ENCODE data around the gene UGT1A7. TPM values are rescaled to one million over a fixed set of nuclear protein-coding genes. Genes with fewer than 3 reads are reported as not detected.

UGT1A7 gene
- total RNA-seq, 2 experiments from 2014 or later, result not detected

DNA sequence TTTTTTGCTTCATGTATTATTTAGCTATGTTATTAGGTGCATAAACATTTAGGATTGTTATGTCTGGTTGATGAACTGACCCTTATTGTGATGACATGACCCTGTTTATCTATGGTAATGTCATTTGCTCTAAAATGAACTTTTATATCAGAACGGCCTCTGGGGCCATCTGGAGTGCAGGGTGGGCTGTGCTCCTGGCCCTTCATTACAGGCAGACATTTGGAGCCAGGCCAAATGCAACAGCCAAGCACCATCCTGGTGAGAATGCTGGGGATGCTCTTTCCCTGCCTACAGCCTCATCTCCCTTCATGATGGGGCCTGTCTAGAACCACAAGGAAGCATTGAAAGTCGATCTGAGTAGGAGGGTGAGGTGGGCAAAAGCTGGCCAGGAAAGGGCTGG, 134.6 kb downstream of the UGT1A7 start:
- Mint-ChIP-seq H3K36me3 (ENCODE audit: low read depth) (no peaks in the 10 kb centered on the region), H3K27me3 (peaks cover 7% of the 10 kb centered on the region), H3K9me3 (no peaks in the 10 kb centered on the region), H3K4me1 (ENCODE audit: low read depth) (no peaks in the 10 kb centered on the region), H3K27ac (no peak overlapping the region), H3K4me3 (no peak overlapping the region)
- ATAC-seq (ENCODE audit: poor library complexity), result no peak
- Histone ChIP-seq H3K36me3 (ENCODE audit: insufficient read depth, low read length) (no peaks in the 10 kb centered on the region), H3K9me3 (ENCODE audit: control insufficient read depth in 1 of 2, insufficient read depth in 1 of 2, low read length in 2 of 2) (peaks cover 0 to 18% of the 10 kb centered on the region in 2 experiments), H3K27ac (ENCODE audit: low read depth in 1 of 2, low read length in 2 of 2) (no peak overlapping the region), H3K4me1 (ENCODE audit: insufficient read depth, low read length) (no peaks in the 10 kb centered on the region), H3K4me3 (ENCODE audit: low read length) (no peak overlapping the region), H3K27me3 (ENCODE audit: control insufficient read depth in 1 of 2, insufficient read depth in 2 of 2, low read length in 2 of 2) (peaks cover 0 to 2% of the 10 kb centered on the region in 2 experiments)
- peak in 1 of 14 experiments; percentile 2 for DNase-seq
- intact Hi-C loops (cut with DNase I, micrococcal nuclease), result no loop called here
- CTCF ChIA-PET, result no interaction called here
- TF ChIP-seq, protein P1, sequence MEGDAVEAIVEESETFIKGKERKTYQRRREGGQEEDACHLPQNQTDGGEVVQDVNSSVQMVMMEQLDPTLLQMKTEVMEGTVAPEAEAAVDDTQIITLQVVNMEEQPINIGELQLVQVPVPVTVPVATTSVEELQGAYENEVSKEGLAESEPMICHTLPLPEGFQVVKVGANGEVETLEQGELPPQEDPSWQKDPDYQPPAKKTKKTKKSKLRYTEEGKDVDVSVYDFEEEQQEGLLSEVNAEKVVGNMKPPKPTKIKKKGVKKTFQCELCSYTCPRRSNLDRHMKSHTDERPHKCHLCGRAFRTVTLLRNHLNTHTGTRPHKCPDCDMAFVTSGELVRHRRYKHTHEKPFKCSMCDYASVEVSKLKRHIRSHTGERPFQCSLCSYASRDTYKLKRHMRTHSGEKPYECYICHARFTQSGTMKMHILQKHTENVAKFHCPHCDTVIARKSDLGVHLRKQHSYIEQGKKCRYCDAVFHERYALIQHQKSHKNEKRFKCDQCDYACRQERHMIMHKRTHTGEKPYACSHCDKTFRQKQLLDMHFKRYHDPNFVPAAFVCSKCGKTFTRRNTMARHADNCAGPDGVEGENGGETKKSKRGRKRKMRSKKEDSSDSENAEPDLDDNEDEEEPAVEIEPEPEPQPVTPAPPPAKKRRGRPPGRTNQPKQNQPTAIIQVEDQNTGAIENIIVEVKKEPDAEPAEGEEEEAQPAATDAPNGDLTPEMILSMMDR (IDR thresholded peaks at IDR 0.05), result no peak
- POLR2A ChIA-PET, result no interaction called here

DNA sequence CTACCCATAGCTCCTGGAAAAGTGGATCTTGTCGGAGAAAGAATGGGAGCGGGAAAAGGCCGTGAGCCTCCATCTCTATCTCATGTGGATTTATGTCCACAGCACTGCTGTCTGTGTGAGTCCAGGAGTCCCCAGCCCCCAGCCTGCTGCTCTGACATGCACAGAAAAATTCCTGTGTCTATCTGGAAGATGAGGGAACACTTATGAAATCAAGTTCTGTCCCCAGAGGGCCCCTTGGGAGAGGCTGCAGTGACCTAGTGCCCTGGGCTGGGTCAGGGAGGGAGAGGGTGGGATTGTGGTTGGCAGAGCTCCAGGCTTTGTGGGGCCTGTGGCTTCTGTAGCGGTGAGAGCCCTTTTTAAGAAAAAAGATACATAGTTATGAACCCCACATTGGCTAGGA, 135.1 kb downstream of the UGT1A7 start:
- ATAC-seq (ENCODE audit: poor library complexity), result no peak
- Histone ChIP-seq H3K9me3 (ENCODE audit: control insufficient read depth in 1 of 2, insufficient read depth in 1 of 2, low read length in 2 of 2) (peaks cover 0 to 16% of the 10 kb centered on the region in 2 experiments), H3K27ac (ENCODE audit: low read depth in 1 of 2, low read length in 2 of 2) (no peak overlapping the region), H3K4me1 (ENCODE audit: insufficient read depth, low read length) (no peaks in the 10 kb centered on the region), H3K4me3 (ENCODE audit: low read length) (no peak overlapping the region), H3K27me3 (ENCODE audit: control insufficient read depth in 1 of 2, insufficient read depth in 2 of 2, low read length in 2 of 2) (peaks cover 0 to 2% of the 10 kb centered on the region in 2 experiments), H3K36me3 (ENCODE audit: insufficient read depth, low read length) (no peaks in the 10 kb centered on the region)
- DNase-seq, result peak in 1 of 14 experiments; percentile 10
- H3K4me1 Mint-ChIP-seq (ENCODE audit: low read depth), result no peaks in the 10 kb centered on the region
- no peak overlapping the region for H3K4me3 Mint-ChIP-seq
- no peaks in the 10 kb centered on the region for H3K9me3 Mint-ChIP-seq
- H3K27me3 Mint-ChIP-seq, result peaks cover 11% of the 10 kb centered on the region
- H3K27ac Mint-ChIP-seq, result no peak overlapping the region
- intact Hi-C loops (cut with DNase I, micrococcal nuclease), result no loop called here
- H3K36me3 Mint-ChIP-seq (ENCODE audit: low read depth), result no peaks in the 10 kb centered on the region
- TF ChIP-seq, protein P1 (IDR thresholded peaks at IDR 0.05), result no peak
- ChIA-PET POLR2A (no interaction called here), CTCF (no interaction called here)

DNA sequence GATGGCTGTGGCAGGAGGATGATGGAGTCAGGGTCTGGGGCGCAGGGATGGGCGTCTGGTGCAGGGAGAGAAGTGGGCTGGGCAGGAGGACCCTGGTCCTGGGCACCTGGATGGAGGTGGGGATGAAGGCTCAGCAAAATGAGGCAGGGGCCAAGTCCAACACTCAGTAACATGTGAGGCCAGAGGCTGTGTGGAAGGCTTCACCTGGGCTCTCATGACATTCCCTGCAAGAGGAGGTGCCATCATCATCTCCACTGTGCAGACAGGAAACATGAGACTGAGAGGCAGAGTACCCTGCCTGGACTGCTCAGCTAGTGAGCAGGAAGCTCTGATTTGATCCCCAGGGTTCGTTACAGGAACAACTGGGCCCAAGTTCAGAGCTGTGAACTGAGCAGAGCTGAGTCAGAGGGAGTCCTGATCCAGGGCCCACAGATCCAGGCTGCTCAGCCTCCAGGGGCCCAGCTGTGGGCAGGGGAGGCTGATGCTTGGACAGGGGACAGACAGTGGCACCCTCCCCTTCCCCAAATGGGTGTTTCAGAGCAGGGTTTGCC, 135.7 kb downstream of the UGT1A7 start:
- DNase-seq, result peak in 1 of 14 experiments; percentile 15
- no peak for ATAC-seq (ENCODE audit: poor library complexity)
- peaks cover 0 to 13% of the 10 kb centered on the region in 2 experiments for H3K9me3 ChIP-seq (ENCODE audit: control insufficient read depth in 1 of 2, insufficient read depth in 1 of 2, low read length in 2 of 2)
- H3K36me3 ChIP-seq (ENCODE audit: insufficient read depth, low read length), result no peaks in the 10 kb centered on the region
- no peaks in the 10 kb centered on the region for H3K4me1 Mint-ChIP-seq (ENCODE audit: low read depth)
- ChIA-PET CTCF (no interaction called here), POLR2A (no interaction called here)
- no peak overlapping the region for H3K4me3 Mint-ChIP-seq
- no peaks in the 10 kb centered on the region for H3K4me1 ChIP-seq (ENCODE audit: insufficient read depth, low read length)
- intact Hi-C loops (cut with DNase I, micrococcal nuclease), result no loop called here
- H3K27me3 Mint-ChIP-seq, result peaks cover 7% of the 10 kb centered on the region
- H3K36me3 Mint-ChIP-seq (ENCODE audit: low read depth), result no peaks in the 10 kb centered on the region
- no peak overlapping the region for H3K27ac ChIP-seq (ENCODE audit: low read depth in 1 of 2, low read length in 2 of 2)
- TF ChIP-seq, protein P1 (IDR thresholded peaks at IDR 0.05), result no peak
- no peaks in the 10 kb centered on the region for H3K9me3 Mint-ChIP-seq
- H3K27me3 ChIP-seq (ENCODE audit: control insufficient read depth in 1 of 2, insufficient read depth in 2 of 2, low read length in 2 of 2), result peaks cover 0 to 2% of the 10 kb centered on the region in 2 experiments
- no peak overlapping the region for H3K4me3 ChIP-seq (ENCODE audit: low read length)
- H3K27ac Mint-ChIP-seq, result no peak overlapping the region
